HepG2 (cell line): Measurements from ENCODE around the gene ULK4. TPM values are rescaled to one million over a fixed set of nuclear protein-coding genes. Genes with fewer than 3 reads are reported as not detected.

Experiments used
- ATRX ChIP-seq: sonication (generic); formaldehyde crosslinking; IDR thresholded peaks from 2 replicates; pipeline ENCODE4 v1.4.0; 2020; ENCODE audit warnings: missing genetic modification reagents, borderline replicate concordance
- CEBPB ChIP-seq: IDR thresholded peaks from 2 replicates; pipeline ENCODE4 v1.6.1; 2011; ENCODE audit warnings: low read depth, low read length, improper control_type of control experiment, borderline replicate concordance
- DDIT3 ChIP-seq: sonication (generic); formaldehyde crosslinking; IDR thresholded peaks from 2 replicates; pipeline ENCODE4 v1.4.0; 2020; ENCODE audit warnings: mild to moderate bottlenecking, missing genetic modification reagents
- DRAP1 ChIP-seq: IDR thresholded peaks from 2 replicates; pipeline ENCODE4 v1.6.1; 2016; ENCODE audit warnings: missing genetic modification reagents, missing compliant biosample characterization
- HIC2 ChIP-seq: sonication (generic); formaldehyde crosslinking; IDR thresholded peaks from 2 replicates; pipeline ENCODE4 v1.9.0; 2022; ENCODE audit warnings: low read depth, missing genetic modification reagents
- KLF11 ChIP-seq: IDR thresholded peaks from 2 replicates; pipeline ENCODE4 v1.6.1; 2016; ENCODE audit warnings: missing compliant biosample characterization
- MBNL3 ChIP-seq: fragments of 250-450 bp; sonication (Bioruptor Pico); conservative IDR thresholded peaks from 2 replicates; pipeline ENCODE4 v1.8.0; 2022; ENCODE audit warnings: mild to moderate bottlenecking, inconsistent platforms
- NFKB2 ChIP-seq: sonication (generic); formaldehyde crosslinking; IDR thresholded peaks from 2 replicates; pipeline ENCODE4 v1.4.0; 2020; ENCODE audit warnings: missing genetic modification reagents, borderline replicate concordance
- YY1 ChIP-seq: IDR thresholded peaks from 2 replicates; pipeline ENCODE4 v1.6.1; 2011; ENCODE audit warnings: low read length, low read depth, moderate library complexity, mild to moderate bottlenecking; ENCODE audit not compliant: insufficient read depth, insufficient replicate concordance
- ZBTB7B ChIP-seq: sonication (generic); formaldehyde crosslinking; IDR thresholded peaks from 2 replicates; pipeline ENCODE4 v1.4.0; 2020; ENCODE audit warnings: missing genetic modification reagents
- ZMAT5 ChIP-seq: sonication (generic); formaldehyde crosslinking; IDR thresholded peaks from 2 replicates; pipeline ENCODE4 v1.5.0; 2020; ENCODE audit warnings: mild to moderate bottlenecking, low read depth, missing genetic modification reagents, borderline replicate concordance
- ZNF264 ChIP-seq: sonication (generic); formaldehyde crosslinking; IDR thresholded peaks from 2 replicates; pipeline ENCODE4 v1.4.0; 2020; ENCODE audit warnings: missing genetic modification reagents
- ZNF34 ChIP-seq: sonication (generic); formaldehyde crosslinking; IDR thresholded peaks from 2 replicates; pipeline ENCODE4 v1.4.0; 2020; ENCODE audit warnings: mild to moderate bottlenecking, missing genetic modification reagents, borderline replicate concordance
- ZNF431 ChIP-seq: sonication (generic); formaldehyde crosslinking; IDR thresholded peaks from 2 replicates; pipeline ENCODE4 v1.9.0; 2022; ENCODE audit warnings: missing genetic modification reagents, low read depth, mild to moderate bottlenecking, borderline replicate concordance
- ZNF484 ChIP-seq: sonication (generic); formaldehyde crosslinking; IDR thresholded peaks from 2 replicates; pipeline ENCODE4 v1.5.1; 2020; ENCODE audit warnings: mild to moderate bottlenecking, low read depth, missing genetic modification reagents, borderline replicate concordance
- ZNF609 ChIP-seq: sonication (generic); formaldehyde crosslinking; IDR thresholded peaks from 2 replicates; pipeline ENCODE4 v1.4.0; 2020; ENCODE audit warnings: mild to moderate bottlenecking, missing genetic modification reagents, borderline replicate concordance
- ZNF761 ChIP-seq: sonication (generic); formaldehyde crosslinking; conservative IDR thresholded peaks from 2 replicates; pipeline ENCODE4 v1.4.0; 2020; ENCODE audit warnings: mild to moderate bottlenecking, missing genetic modification reagents
- polyA plus RNA-seq, 8 experiments: library from polyadenylated mRNA; depleted of rRNA in 3 of 8; stranded (reverse) in 7 of 8; unstranded in 1 of 8; fragments of >200 nt; fragmentation: Illumina TruSeq in 4 of 8; extraction: Trizol in 4 of 8; gene quantifications; 2 replicates each; pipeline versions ENCODE4 v1.2.1 to v1.2.3, GENCODE V29; 2011 to 2016; ENCODE audit warnings: low read depth in 4 of 8, missing spikeins in 1 of 8, mixed read lengths in 1 of 8; ENCODE audit not compliant: insufficient read depth in 1 of 8
- total RNA-seq, 5 experiments: library from RNA; depleted of rRNA; stranded (reverse); fragments of >200 nt; fragmentation: Illumina TruSeq; extraction: Trizol; gene quantifications; 2 replicates each; pipeline ENCODE4 v1.2.3, GENCODE V29; 2016; ENCODE audit warnings: low read depth in 1 of 5

Gene ULK4
- total and polyA plus RNA-seq, 2 of the 13 experiments (the other 11 are each of a cell fraction or from before 2014, with no cell fraction given), result 6.7 to 11.8 TPM

- TF ChIP-seq ZMAT5 (CRISPR knock-in tag) (no peak), YY1 (no peak), ZNF431 (CRISPR knock-in tag) (no peak), ZNF609 (no peak), HIC2 (CRISPR knock-in tag) (no peak), ATRX (CRISPR knock-in tag) (no peak), DDIT3 (no peak), ZNF264 (CRISPR knock-in tag) (no peak), KLF11 (no peak), ZNF761 (CRISPR knock-in tag) (no peak), ZNF484 (CRISPR knock-in tag) (no peak), DRAP1 (no peak), CEBPB (no peak), NFKB2 (CRISPR knock-in tag) (no peak), MBNL3 (no peak), ZBTB7B (CRISPR knock-in tag) (no peak), ZNF34 (CRISPR knock-in tag) (no peak)
Measured at GRCh38 chr3:41477399-41478014, 484.4 kb downstream of the ULK4 start (continued).
